WTC11 (cell line): ENCODE data around the gene SLC16A13.

Experiments used
- ATF3 ChIP-seq: sonication (generic); formaldehyde crosslinking; conservative IDR thresholded peaks from 2 replicates; pipeline ENCODE4 v1.8.1; 2022; ENCODE audit warnings: mild to moderate bottlenecking, missing genetic modification reagents
- CTCF ChIP-seq: fragments of 200-600 bp; IDR thresholded peaks from 2 replicates; pipeline ENCODE4 v1.8.0; 2022; ENCODE audit warnings: antibody characterized with exemption
- ELF4 ChIP-seq: sonication (generic); formaldehyde crosslinking; IDR thresholded peaks from 2 replicates; pipeline ENCODE4 v1.8.1; 2022; ENCODE audit warnings: low read depth, mild to moderate bottlenecking, moderate library complexity, missing genetic modification reagents
- NR1H2 ChIP-seq: sonication (generic); formaldehyde crosslinking; IDR thresholded peaks from 2 replicates; pipeline ENCODE4 v1.9.0; 2021; ENCODE audit warnings: mild to moderate bottlenecking, moderate library complexity, missing genetic modification reagents
- NR3C1 ChIP-seq: sonication (generic); formaldehyde crosslinking; conservative IDR thresholded peaks from 2 replicates; pipeline ENCODE4 v1.8.1; 2023; ENCODE audit warnings: low read depth, mild to moderate bottlenecking, missing genetic modification reagents
- RELA ChIP-seq: sonication (generic); formaldehyde crosslinking; IDR thresholded peaks from 2 replicates; pipeline ENCODE4 v1.8.1; 2022; ENCODE audit warnings: missing genetic modification reagents, mild to moderate bottlenecking, borderline replicate concordance
- TCF7 ChIP-seq: sonication (generic); formaldehyde crosslinking; IDR thresholded peaks from 2 replicates; pipeline ENCODE4 v1.8.0; 2022; ENCODE audit warnings: mild to moderate bottlenecking, low read depth, missing genetic modification reagents, moderate library complexity
- USF2 ChIP-seq: sonication (generic); formaldehyde crosslinking; IDR thresholded peaks from 2 replicates; pipeline ENCODE4 v1.8.1; 2023; ENCODE audit warnings: mild to moderate bottlenecking, missing genetic modification reagents, moderate library complexity
- TF ChIP-seq, protein P1 (sequence below): sonication (generic); formaldehyde crosslinking; IDR thresholded peaks from 2 replicates; pipeline ENCODE4 v1.8.1; 2023; ENCODE audit warnings: mild to moderate bottlenecking, missing genetic modification reagents
- TF ChIP-seq, protein P2 (sequence below): fragments of 250-450 bp; sonication (Bioruptor Pico); IDR thresholded peaks from 2 replicates; pipeline ENCODE4 v1.9.0; 2021; ENCODE audit warnings: mild to moderate bottlenecking

- TF ChIP-seq CTCF (no peak), USF2 (no peak), ELF4 (CRISPR knock-in tag) (no peak), NR3C1 (no peak), RELA (CRISPR knock-in tag) (no peak), TCF7 (no peak), ATF3 (CRISPR knock-in tag) (no peak), NR1H2 (CRISPR knock-in tag) (no peak)
- TF ChIP-seq, protein P1, sequence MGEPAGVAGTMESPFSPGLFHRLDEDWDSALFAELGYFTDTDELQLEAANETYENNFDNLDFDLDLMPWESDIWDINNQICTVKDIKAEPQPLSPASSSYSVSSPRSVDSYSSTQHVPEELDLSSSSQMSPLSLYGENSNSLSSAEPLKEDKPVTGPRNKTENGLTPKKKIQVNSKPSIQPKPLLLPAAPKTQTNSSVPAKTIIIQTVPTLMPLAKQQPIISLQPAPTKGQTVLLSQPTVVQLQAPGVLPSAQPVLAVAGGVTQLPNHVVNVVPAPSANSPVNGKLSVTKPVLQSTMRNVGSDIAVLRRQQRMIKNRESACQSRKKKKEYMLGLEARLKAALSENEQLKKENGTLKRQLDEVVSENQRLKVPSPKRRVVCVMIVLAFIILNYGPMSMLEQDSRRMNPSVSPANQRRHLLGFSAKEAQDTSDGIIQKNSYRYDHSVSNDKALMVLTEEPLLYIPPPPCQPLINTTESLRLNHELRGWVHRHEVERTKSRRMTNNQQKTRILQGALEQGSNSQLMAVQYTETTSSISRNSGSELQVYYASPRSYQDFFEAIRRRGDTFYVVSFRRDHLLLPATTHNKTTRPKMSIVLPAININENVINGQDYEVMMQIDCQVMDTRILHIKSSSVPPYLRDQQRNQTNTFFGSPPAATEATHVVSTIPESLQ (CRISPR knock-in tag), result no peak
- TF ChIP-seq, protein P2, sequence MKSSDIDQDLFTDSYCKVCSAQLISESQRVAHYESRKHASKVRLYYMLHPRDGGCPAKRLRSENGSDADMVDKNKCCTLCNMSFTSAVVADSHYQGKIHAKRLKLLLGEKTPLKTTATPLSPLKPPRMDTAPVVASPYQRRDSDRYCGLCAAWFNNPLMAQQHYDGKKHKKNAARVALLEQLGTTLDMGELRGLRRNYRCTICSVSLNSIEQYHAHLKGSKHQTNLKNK (CRISPR knock-in tag), result no peak
Measured at GRCh38 chr17:7070712-7071111, 34.9 kb downstream of the SLC16A13 start.
